K562 (cell line): ENCODE results near the gene ANKFN1. TPM values are rescaled to one million over a fixed set of nuclear protein-coding genes. Genes with fewer than 3 reads are reported as not detected.

Experiments
- ATAC-seq: fragments of 200-7000 bp; cut with Tn5 transposase; 3 replicates; pipeline ENCODE4 v1.9.1; 2020; ENCODE audit warnings: moderate library complexity
- BruUV-seq: library from RNA; stranded (reverse); fragments of 400-500 nt; replicated peaks from 2 replicates; lab custom pipeline; 2021; lab: Mats Ljungman, UMichigan
- CTCF ChIA-PET: fragments of 300-600 bp; formaldehyde crosslinking; extraction: SDS; loops from one replicate; lab custom pipeline; 2021; ENCODE audit warnings: low intra/inter-chr PET ratio; lab: Yijun Ruan, JAX
- POLR2A ChIA-PET: fragments of 300-600, 350-650 bp; sonication (Branson Sonifier 250); formaldehyde crosslinking; extraction: SDS; loops from one replicate; lab custom pipeline; 2021; ENCODE audit warnings: antibody characterized with exemption, inconsistent platforms; lab: Yijun Ruan, JAX
- DNase-seq, 4 experiments: peaks; one replicate each; pipeline versions ENCODE4 v3.0.0 to v3.0.0-alpha.2; 2011 to 2018; ENCODE audit warnings: low spot score in 3 of 4, mixed read lengths in 3 of 4; ENCODE audit errors: extremely low read depth in 1 of 4
- FAIRE-seq: peaks from 2 replicates; lab custom pipeline; 2011; peaks lifted over from hg19 to GRCh38; lab: Jason Lieb, UNC
- H2AFZ ChIP-seq: 2 replicates; pipeline ENCODE4 v1.6.0; 2011; ENCODE audit warnings: low read depth, low read length, control low read depth, inconsistent platforms
- H3K27ac ChIP-seq: fragments of 200-600 bp; 3 replicates; pipeline ENCODE4 v1.8.0; 2011; ENCODE audit warnings: low read depth, mild to moderate bottlenecking, control low read depth, inconsistent platforms, low read length, moderate library complexity, mixed read lengths; ENCODE audit errors: extremely low read depth
- H3K27me3 ChIP-seq, 2 experiments: fragments of 300-600 bp in 1 of 2; 2 replicates in 1 of 2; 3 replicates in 1 of 2; pipeline versions ENCODE4 v1.6.0 to v1.8.0; 2011; ENCODE audit warnings: inconsistent platforms in 2 of 2, low read length in 2 of 2, mild to moderate bottlenecking in 1 of 2, mixed read lengths in 1 of 2, moderate library complexity in 1 of 2; ENCODE audit not compliant: control insufficient read depth in 2 of 2, insufficient read depth in 2 of 2
- H3K36me3 ChIP-seq: fragments of 300-600 bp; 3 replicates; pipeline ENCODE4 v1.8.0; 2011; ENCODE audit warnings: mild to moderate bottlenecking, low read length, inconsistent platforms; ENCODE audit not compliant: control insufficient read depth, insufficient read depth
- H3K4me1 ChIP-seq, 2 experiments: fragments of 200-600 bp in 1 of 2; replicated peaks in 1 of 2; 2 replicates in 1 of 2; 3 replicates in 1 of 2; pipeline versions ENCODE4 v1.5.1 to v1.8.0; 2011; ENCODE audit warnings: inconsistent platforms in 2 of 2, low read length in 2 of 2, mild to moderate bottlenecking in 1 of 2, mixed read lengths in 1 of 2, moderate library complexity in 1 of 2; ENCODE audit not compliant: control insufficient read depth in 2 of 2, insufficient read depth in 2 of 2
- H3K4me2 ChIP-seq: 2 replicates; pipeline ENCODE4 v1.6.1; 2011; ENCODE audit warnings: low read length, control low read depth, inconsistent platforms, mixed read lengths; ENCODE audit not compliant: insufficient read depth
- H3K4me3 ChIP-seq: fragments of 200-600 bp; sonication (generic), shearing (Covaris generic); 2 replicates; pipeline ENCODE4 v1.5.1; 2016; ENCODE audit warnings: control low read depth, inconsistent platforms
- H3K79me2 ChIP-seq: fragments of 200-600 bp; 3 replicates; pipeline ENCODE4 v1.8.0; 2011; ENCODE audit warnings: low read length, inconsistent platforms; ENCODE audit not compliant: control insufficient read depth, insufficient read depth
- H3K9ac ChIP-seq, 2 experiments: 2 replicates each; pipeline versions ENCODE4 v1.6.0 to v1.6.1; 2011; ENCODE audit warnings: low read depth in 2 of 2, low read length in 2 of 2, control low read depth in 1 of 2, inconsistent platforms in 1 of 2, mild to moderate bottlenecking in 1 of 2, mixed read lengths in 1 of 2; ENCODE audit not compliant: insufficient read depth in 1 of 2
- H3K9me1 ChIP-seq: one replicate; pipeline ENCODE4 v1.6.0; 2011; ENCODE audit warnings: inconsistent platforms, mild to moderate bottlenecking, low read length, moderate library complexity; ENCODE audit not compliant: control insufficient read depth, insufficient read depth
- H3K9me3 ChIP-seq: replicated peaks from 2 replicates; pipeline ENCODE4 v1.5.1; 2011; ENCODE audit warnings: low read depth, low read length, inconsistent platforms; ENCODE audit not compliant: control insufficient read depth, insufficient read depth
- H4K20me1 ChIP-seq: replicated peaks from 2 replicates; pipeline ENCODE4 v1.6.1; 2011; ENCODE audit warnings: low read length, inconsistent platforms, mixed read lengths; ENCODE audit not compliant: control insufficient read depth, insufficient read depth
- CBFA2T3 ChIP-seq: fragments of 450-650 bp; IDR thresholded peaks from 2 replicates; pipeline ENCODE4 v1.6.1; 2017
- CEBPB ChIP-seq: fragments of 450-650 bp; IDR thresholded peaks from 2 replicates; pipeline ENCODE4 v1.6.1; 2016; ENCODE audit warnings: missing genetic modification characterization, missing compliant biosample characterization
- EP300 ChIP-seq: IDR thresholded peaks from 2 replicates; pipeline ENCODE4 v1.6.1; 2012; ENCODE audit warnings: low read length, improper control_type of control experiment
- FOXA3 ChIP-seq, 2 experiments: fragments of 450-650 bp in 1 of 2; sonication (generic) in 1 of 2; formaldehyde crosslinking; IDR thresholded peaks in 1 of 2; conservative IDR thresholded peaks in 1 of 2; 2 replicates each; pipeline versions ENCODE4 v1.4.0 to v1.8.0; 2020 to 2022; ENCODE audit warnings: mild to moderate bottlenecking in 2 of 2, missing genetic modification reagents in 1 of 2
- FOXO4 ChIP-seq: fragments of 450-650 bp; formaldehyde crosslinking; IDR thresholded peaks from 2 replicates; pipeline ENCODE4 v1.4.0; 2020; ENCODE audit warnings: mild to moderate bottlenecking, moderate library complexity
- LCOR ChIP-seq: sonication (generic); formaldehyde crosslinking; IDR thresholded peaks from 2 replicates; pipeline ENCODE4 v1.8.0; 2022; ENCODE audit warnings: mild to moderate bottlenecking, missing genetic modification reagents
- MCM5 ChIP-seq: fragments of 450-650 bp; IDR thresholded peaks from 2 replicates; pipeline ENCODE4 v1.6.1; 2016; ENCODE audit warnings: low read depth
- NCOA4 ChIP-seq: fragments of 450-650 bp; IDR thresholded peaks from 2 replicates; pipeline ENCODE4 v1.6.1; 2018; ENCODE audit warnings: mild to moderate bottlenecking; ENCODE audit not compliant: partially characterized antibody
- NFIX ChIP-seq: fragments of 250-450 bp; sonication (Bioruptor Pico); IDR thresholded peaks from 2 replicates; pipeline ENCODE4 v1.4.0; 2020; ENCODE audit warnings: low read depth, mild to moderate bottlenecking, moderate library complexity
- RAD21 ChIP-seq, 2 experiments: fragments of 250-450 bp in 1 of 2; fragments of 450-650 bp in 1 of 2; sonication (Bioruptor Pico) in 1 of 2; formaldehyde crosslinking in 1 of 2; IDR thresholded peaks in 1 of 2; conservative IDR thresholded peaks in 1 of 2; 2 replicates each; pipeline versions ENCODE4 v1.4.0 to v1.8.0; 2020 to 2022; ENCODE audit warnings: mild to moderate bottlenecking in 2 of 2, moderate library complexity in 1 of 2
- RREB1 ChIP-seq: fragments of 250-450 bp; sonication (Bioruptor Pico); IDR thresholded peaks from 2 replicates; pipeline ENCODE4 v1.4.0; 2020
- XRCC4 ChIP-seq: IDR thresholded peaks from one replicate; pipeline ENCODE4 v1.6.1; 2011; ENCODE audit not compliant: insufficient read depth, insufficient read length; ENCODE audit errors: extremely low read depth
- ZBTB33 ChIP-seq: sonication (generic); formaldehyde crosslinking; IDR thresholded peaks from 2 replicates; pipeline ENCODE4 v1.8.1; 2023; ENCODE audit warnings: mild to moderate bottlenecking, missing genetic modification reagents
- ZNF707 ChIP-seq: fragments of 250-450 bp; sonication (Bioruptor Pico); conservative IDR thresholded peaks from 2 replicates; pipeline ENCODE4 v1.8.0; 2022; ENCODE audit warnings: inconsistent platforms, mild to moderate bottlenecking, moderate library complexity
- WGBS: fragments of 100-300 bp; shearing (Covaris generic); methylation state at CpG from one replicate; pipeline ENCODE4 v1.1.6; 2016; ENCODE audit warnings: low coverage, mixed read lengths; ENCODE audit not compliant: insufficient coverage; ENCODE audit errors: missing lambda C conversion rate; 5-methylcytosine and 5-hydroxymethylcytosine counted together
- in situ Hi-C: fragments of 300-500 bp; cut with MboI; formaldehyde crosslinking; loops from 4 replicates; pipeline ENCODE4 v1.15.0; 2018; ENCODE audit warnings: inconsistent platforms, mixed read lengths
- intact Hi-C: fragments of 100-400 bp; cut with micrococcal nuclease; formaldehyde crosslinking; loops from 2 replicates; pipeline ENCODE4 v1.14.2; 2022
- polyA plus RNA-seq, 8 experiments: library from polyadenylated mRNA; depleted of rRNA in 4 of 8; stranded (reverse) in 5 of 8; unstranded in 3 of 8; fragments of >200 nt; fragmentation: Nextera tagmentation in 2 of 8; fragmentation: Illumina TruSeq in 1 of 8; extraction: Ambion mirVana in 2 of 8; extraction: Trizol in 1 of 8; gene quantifications; 2 replicates each; pipeline versions ENCODE4 v1.2.1 to v1.2.3, GENCODE V29; 2011 to 2014; ENCODE audit warnings: inconsistent platforms in 1 of 8, missing spikeins in 1 of 8
- total RNA-seq, 7 experiments: library from RNA; depleted of rRNA in 6 of 7; stranded (reverse); fragments of >200 nt in 6 of 7; fragmentation: Illumina TruSeq in 2 of 7; extraction: Trizol in 2 of 7; gene quantifications; 2 replicates each; pipeline versions ENCODE4 v1.2.1 to v1.2.3, GENCODE V29; 2011 to 2021; ENCODE audit warnings: low replicate concordance in 1 of 7

ANKFN1 gene
- total and polyA plus RNA-seq, 9 of the 15 experiments (the other 6 are each of a cell fraction or from before 2014, with no cell fraction given) = 0.04 to 0.39 (median 0.15) TPM; not detected in 1

GRCh38 chr17:56497132-56497531 lies 343.9 kb downstream of the ANKFN1 start:
- ChIA-PET CTCF (no interaction called here), POLR2A (interaction anchor here (0.7 to 1.1 kb wide), 2 partner anchors 11 to 178 kb away, joined by 3 read pairs; no protein-coding TSS in a partner anchor)
- Histone ChIP-seq H4K20me1 (no peaks in the 10 kb centered on the region), H3K27ac (no peak overlapping the region), H3K4me3 (no peak overlapping the region), H3K9me1 (no peaks in the 10 kb centered on the region), H3K36me3 (no peaks in the 10 kb centered on the region), H3K27me3 (no peaks in the 10 kb centered on the region), H2AFZ (no peak overlapping the region), H3K4me2 (no peak overlapping the region), H3K9ac (no peak overlapping the region), H3K4me1 (no peaks in the 10 kb centered on the region), H3K79me2 (no peaks in the 10 kb centered on the region), H3K9me3 (no peaks in the 10 kb centered on the region)
- WGBS = 0% methylated on average over 2 of the region's 2 CpGs
- in situ Hi-C loops (loop anchor here (10.0 kb wide), 1 partner anchor 218 kb away; no protein-coding TSS in a partner anchor), intact Hi-C loops (loop anchor here (5.0 to 10.0 kb wide), 2 partner anchors 220 to 438 kb away; no protein-coding TSS in a partner anchor)
- no peak for FAIRE-seq
- BruUV-seq = no TSS peak
- TF ChIP-seq CEBPB (no peak), FOXO4 (no peak), RREB1 (CRISPR knock-in tag) (no peak), RAD21 (CRISPR knock-in tag; conservative IDR thresholded peaks at IDR 0.05 in 1 of 2, IDR thresholded peaks at IDR 0.05 in 1 of 2) (no peak), NFIX (CRISPR knock-in tag) (no peak), LCOR (CRISPR knock-in tag) (no peak), NCOA4 (no peak), XRCC4 (no peak), ZNF707 (CRISPR knock-in tag) (no peak), MCM5 (no peak), ZBTB33 (no peak), CBFA2T3 (no peak), EP300 (no peak), FOXA3 (CRISPR knock-in tag; conservative IDR thresholded peaks at IDR 0.05 in 1 of 2, IDR thresholded peaks at IDR 0.05 in 1 of 2) (no peak)
- no peak for DNase-seq
- no peak for ATAC-seq
